ENCODE measurements around the gene ZNF688. TPM values are rescaled to one million over a fixed set of nuclear protein-coding genes. Genes with fewer than 3 reads are reported as not detected.

Gene ZNF688
- polyA plus RNA-seq, 6 donors from 2014 or later = 28.0 to 41.5 (median 36.1) TPM

- Mint-ChIP-seq H3K9me3 (no peaks in the 10 kb centered on the region), H3K27ac (peak overlapping the region; percentile 61 to 98 (median 92)), H3K4me1 (peaks cover 25 to 42% (median 36%) of the 10 kb centered on the region in 3 donors), H3K36me3 (no peaks in the 10 kb centered on the region), H3K27me3 (no peaks in the 10 kb centered on the region), H3K4me3 (peak overlapping the region; percentile 80 to 96 (median 90))
- ATAC-seq (ENCODE audit: low read depth in 2 of 2) (no peak), DNase-seq (no peak)
These were observed 674 bp downstream of the ZNF688 start for GRCh38 chr16:30570636-30571444.

- peak overlapping the region in 5 of 8 donors; percentile 35 to 96 (median 85) for H3K4me3 Mint-ChIP-seq
- H3K36me3 Mint-ChIP-seq = no peaks in the 10 kb centered on the region
These were observed 1.5 kb downstream of the ZNF688 start for GRCh38 chr16:30569746-30570635.

GRCh38 chr16:30569281-30569680 is 2.2 kb downstream of the ZNF688 start:
- Mint-ChIP-seq H3K4me3 (peak overlapping the region in 6 of 8 donors; percentile 9 to 69 (median 28)), H3K36me3 (no peaks in the 10 kb centered on the region), H3K27me3 (no peaks in the 10 kb centered on the region), H3K9me3 (no peaks in the 10 kb centered on the region), H3K27ac (peak overlapping the region in 1 of 6 donors; percentile 47), H3K4me1 (peaks cover 21 to 42% (median 36%) of the 10 kb centered on the region in 3 donors)
- DNase-seq = no peak
- no peak for ATAC-seq (ENCODE audit: low read depth in 2 of 2)

More at GRCh38 chr16:30569746-30570635, 1.5 kb downstream of the ZNF688 start:
- Mint-ChIP-seq H3K9me3 (no peaks in the 10 kb centered on the region), H3K27ac (peak overlapping the region in 2 of 6 donors; percentile 61 to 91), H3K4me1 (peaks cover 25 to 42% (median 36%) of the 10 kb centered on the region in 3 donors), H3K27me3 (no peaks in the 10 kb centered on the region)
- ATAC-seq (ENCODE audit: low read depth in 2 of 2) (no peak), DNase-seq (no peak)

- Mint-ChIP-seq H3K4me3 (peak overlapping the region in 7 of 8 donors; percentile 56 to 91 (median 79)), H3K9me3 (no peaks in the 10 kb centered on the region), H3K4me1 (peaks cover 17 to 37% (median 36%) of the 10 kb centered on the region in 3 donors), H3K27me3 (no peaks in the 10 kb centered on the region), H3K36me3 (no peaks in the 10 kb centered on the region), H3K27ac (peak overlapping the region; percentile 72 to 96 (median 88))
- DNase-seq = peak; percentile 37
- ATAC-seq (ENCODE audit: low read depth in 2 of 2) = peak; percentile 11 to 20
These were observed 3.4 kb downstream of the ZNF688 start for GRCh38 chr16:30567991-30568638.

- Mint-ChIP-seq H3K4me3 (peak overlapping the region in 2 of 8 donors; percentile 84 to 88), H3K36me3 (no peaks in the 10 kb centered on the region), H3K4me1 (peaks cover 15 to 35% (median 34%) of the 10 kb centered on the region in 3 donors), H3K9me3 (peaks cover 0 to 2% (median 0%) of the 10 kb centered on the region in 7 donors), H3K27ac (peak overlapping the region in 2 of 6 donors; percentile 30 to 86), H3K27me3 (no peaks in the 10 kb centered on the region)
- DNase-seq (no peak), ATAC-seq (ENCODE audit: low read depth in 2 of 2) (no peak)
These were observed 4.1 kb downstream of the ZNF688 start for GRCh38 chr16:30567160-30567990.

- no peak for DNase-seq
- peaks cover 0 to 2% (median 0%) of the 10 kb centered on the region in 7 donors for H3K9me3 Mint-ChIP-seq
- peak overlapping the region in 2 of 8 donors; percentile 27 to 60 for H3K4me3 Mint-ChIP-seq
- H3K36me3 Mint-ChIP-seq = no peaks in the 10 kb centered on the region
- H3K4me1 Mint-ChIP-seq = peaks cover 12 to 34% (median 32%) of the 10 kb centered on the region in 3 donors
- ATAC-seq (ENCODE audit: low read depth in 2 of 2) = no peak
- peaks cover 0 to 2% (median 0%) of the 10 kb centered on the region in 3 donors for H3K27me3 Mint-ChIP-seq
- H3K27ac Mint-ChIP-seq = peak overlapping the region in 2 of 6 donors; percentile 26 to 86
These were observed 5.0 kb downstream of the ZNF688 start for GRCh38 chr16:30566531-30566930.

- ATAC-seq (ENCODE audit: low read depth in 2 of 2) (no peak), DNase-seq (no peak)
- peak overlapping the region in 2 of 6 donors; percentile 59 to 90 for H3K27ac Mint-ChIP-seq
- H3K9me3 Mint-ChIP-seq = peaks cover 0 to 2% (median 0%) of the 10 kb centered on the region in 7 donors
- H3K27me3 Mint-ChIP-seq = peaks cover 0 to 7% (median 0%) of the 10 kb centered on the region in 3 donors
- peaks cover 18 to 36% (median 35%) of the 10 kb centered on the region in 3 donors for H3K4me1 Mint-ChIP-seq
- peak overlapping the region in 2 of 8 donors; percentile 27 to 60 for H3K4me3 Mint-ChIP-seq
- no peaks in the 10 kb centered on the region for H3K36me3 Mint-ChIP-seq
These were observed 5.5 kb downstream of the ZNF688 start for GRCh38 chr16:30565984-30566383.

GRCh38 chr16:30565526-30565925 is 6.0 kb downstream of the ZNF688 start:
- Mint-ChIP-seq H3K4me1 (peaks cover 19 to 36% (median 33%) of the 10 kb centered on the region in 3 donors), H3K4me3 (peak overlapping the region in 1 of 8 donors; percentile 60), H3K36me3 (no peaks in the 10 kb centered on the region), H3K27ac (peak overlapping the region in 1 of 6 donors; percentile 90), H3K9me3 (peaks cover 0 to 2% (median 0%) of the 10 kb centered on the region in 7 donors), H3K27me3 (peaks cover 0 to 7% (median 0%) of the 10 kb centered on the region in 3 donors)
- DNase-seq (no peak), ATAC-seq (ENCODE audit: low read depth in 2 of 2) (no peak)

- DNase-seq (no peak), ATAC-seq (ENCODE audit: low read depth in 2 of 2) (no peak)
- Mint-ChIP-seq H3K27me3 (peaks cover 0 to 7% (median 0%) of the 10 kb centered on the region in 3 donors), H3K27ac (peak overlapping the region in 5 of 6 donors; percentile 87 to 97 (median 95)), H3K4me3 (peak overlapping the region; percentile 85 to 95 (median 92)), H3K36me3 (no peaks in the 10 kb centered on the region), H3K9me3 (peaks cover 0 to 2% (median 0%) of the 10 kb centered on the region in 7 donors), H3K4me1 (peaks cover 23 to 42% (median 36%) of the 10 kb centered on the region in 3 donors)
These were observed 9.5 kb downstream of the ZNF688 start for GRCh38 chr16:30562021-30562420.

GRCh38 chr16:30561089-30561816 is 10.3 kb downstream of the ZNF688 start:
- no peak for ATAC-seq (ENCODE audit: low read depth in 2 of 2)

GRCh38 chr16:30559690-30560089 is 11.8 kb downstream of the ZNF688 start:
- Mint-ChIP-seq H3K27me3 (peaks cover 0 to 7% (median 0%) of the 10 kb centered on the region in 3 donors), H3K9me3 (peaks cover 0 to 2% (median 0%) of the 10 kb centered on the region in 7 donors), H3K4me3 (peak overlapping the region; percentile 18 to 88 (median 81)), H3K27ac (peak overlapping the region in 2 of 6 donors; percentile 71 to 90), H3K36me3 (no peaks in the 10 kb centered on the region), H3K4me1 (peaks cover 28 to 44% (median 38%) of the 10 kb centered on the region in 3 donors)
- no peak for ATAC-seq (ENCODE audit: low read depth in 2 of 2)
- no peak for DNase-seq

More at GRCh38 chr16:30561089-30561816, 10.3 kb downstream of the ZNF688 start:
- peaks cover 25 to 40% (median 37%) of the 10 kb centered on the region in 3 donors for H3K4me1 Mint-ChIP-seq
- H3K27me3 Mint-ChIP-seq = peaks cover 0 to 7% (median 0%) of the 10 kb centered on the region in 3 donors
- H3K36me3 Mint-ChIP-seq = no peaks in the 10 kb centered on the region
- peak; percentile 43 for DNase-seq
- peak overlapping the region; percentile 78 to 97 (median 94) for H3K27ac Mint-ChIP-seq
- H3K9me3 Mint-ChIP-seq = peaks cover 0 to 2% (median 0%) of the 10 kb centered on the region in 7 donors
- peak overlapping the region; percentile 85 to 95 (median 92) for H3K4me3 Mint-ChIP-seq
